Natural killer cell (primary cell): ENCODE data around the gene ZNF76. TPM values are rescaled to one million over a fixed set of nuclear protein-coding genes. Genes with fewer than 3 reads are reported as not detected.

Experiments
- ATAC-seq, 3 donors: fragments of 150-1000 bp in 2 of 3; fragments of 200-7000 bp in 1 of 3; cut with Tn5 transposase; 1 replicate in 1 of 3; 2 replicates in 2 of 3; pipeline ENCODE4 v1.10.0; 2021; ENCODE audit warnings: mild to moderate bottlenecking in 2 of 3, moderate library complexity in 2 of 3
- DNase-seq, 2 donors: peaks; one replicate each; pipeline versions ENCODE4 v3.0.0 to v3.0.0-alpha.2; 2013 to 2021; ENCODE audit warnings: mixed read lengths in 1 of 2
- H3K27ac ChIP-seq: one replicate; pipeline ENCODE4 v1.5.1; 2013; ENCODE audit warnings: mild to moderate bottlenecking, low read length
- H3K27me3 ChIP-seq: one replicate; pipeline ENCODE4 v1.6.1; 2013; ENCODE audit warnings: low read length; ENCODE audit not compliant: control insufficient read depth, insufficient read depth
- H3K36me3 ChIP-seq: one replicate; pipeline ENCODE4 v1.6.1; 2013; ENCODE audit warnings: low read length; ENCODE audit not compliant: control insufficient read depth, insufficient read depth
- H3K4me1 ChIP-seq: one replicate; pipeline ENCODE4 v1.6.1; 2013; ENCODE audit warnings: low read length; ENCODE audit not compliant: control insufficient read depth, insufficient read depth
- H3K4me3 ChIP-seq: one replicate; pipeline ENCODE4 v1.5.1; 2013; ENCODE audit warnings: low read length
- H3K9me3 ChIP-seq: one replicate; pipeline ENCODE4 v1.6.1; 2013; ENCODE audit warnings: low read length; ENCODE audit not compliant: control insufficient read depth, insufficient read depth
- H3K27ac Mint-ChIP-seq, 2 donors: one replicate each; pipeline ENCODE4 v1.8.0; 2022; ENCODE audit warnings: mild to moderate bottlenecking in 2 of 2, mixed read lengths in 2 of 2, moderate library complexity in 1 of 2
- H3K27me3 Mint-ChIP-seq, 2 donors: one replicate each; pipeline ENCODE4 v1.8.0; 2022; ENCODE audit warnings: low read depth in 2 of 2, mixed read lengths in 2 of 2
- H3K36me3 Mint-ChIP-seq: one replicate; pipeline ENCODE4 v1.8.0; 2022; ENCODE audit warnings: mixed read lengths
- H3K4me1 Mint-ChIP-seq, 2 donors: one replicate each; pipeline ENCODE4 v1.8.0; 2022; ENCODE audit warnings: mixed read lengths in 2 of 2
- H3K4me3 Mint-ChIP-seq: one replicate; pipeline ENCODE4 v1.8.0; 2022; ENCODE audit warnings: mild to moderate bottlenecking, moderate library complexity, mixed read lengths
- H3K9me3 Mint-ChIP-seq, 2 donors: one replicate each; pipeline ENCODE4 v1.8.0; 2022; ENCODE audit warnings: mixed read lengths in 2 of 2
- WGBS: methylation state at CpG from one replicate; pipeline ENCODE4 v1.1.7; 2013; ENCODE audit warnings: missing lambda C conversion rate; ENCODE audit not compliant: insufficient coverage; 5-methylcytosine and 5-hydroxymethylcytosine counted together
- intact Hi-C: fragments of 100-400 bp; cut with micrococcal nuclease; formaldehyde crosslinking; loops from one replicate; pipeline ENCODE4 v1.14.2; 2022
- total RNA-seq, 4 donors: library from RNA; stranded (reverse); fragments of 120-200 nt in 1 of 4; gene quantifications; one replicate each; pipeline versions ENCODE4 v1.2.3 to v1.2.4, GENCODE V29; 2013 to 2022
- TF ChIP-seq, protein P1 (sequence below): fragments of 200-600 bp; IDR thresholded peaks from one replicate; pipeline ENCODE4 v1.8.0; 2022; ENCODE audit warnings: antibody characterized with exemption

The ZNF76 gene
- 10 to 100 TPM; 62.7 to 81.6 (median 64.6) TPM for total RNA-seq
- total RNA-seq (2013), result 36.9 TPM

DNA sequence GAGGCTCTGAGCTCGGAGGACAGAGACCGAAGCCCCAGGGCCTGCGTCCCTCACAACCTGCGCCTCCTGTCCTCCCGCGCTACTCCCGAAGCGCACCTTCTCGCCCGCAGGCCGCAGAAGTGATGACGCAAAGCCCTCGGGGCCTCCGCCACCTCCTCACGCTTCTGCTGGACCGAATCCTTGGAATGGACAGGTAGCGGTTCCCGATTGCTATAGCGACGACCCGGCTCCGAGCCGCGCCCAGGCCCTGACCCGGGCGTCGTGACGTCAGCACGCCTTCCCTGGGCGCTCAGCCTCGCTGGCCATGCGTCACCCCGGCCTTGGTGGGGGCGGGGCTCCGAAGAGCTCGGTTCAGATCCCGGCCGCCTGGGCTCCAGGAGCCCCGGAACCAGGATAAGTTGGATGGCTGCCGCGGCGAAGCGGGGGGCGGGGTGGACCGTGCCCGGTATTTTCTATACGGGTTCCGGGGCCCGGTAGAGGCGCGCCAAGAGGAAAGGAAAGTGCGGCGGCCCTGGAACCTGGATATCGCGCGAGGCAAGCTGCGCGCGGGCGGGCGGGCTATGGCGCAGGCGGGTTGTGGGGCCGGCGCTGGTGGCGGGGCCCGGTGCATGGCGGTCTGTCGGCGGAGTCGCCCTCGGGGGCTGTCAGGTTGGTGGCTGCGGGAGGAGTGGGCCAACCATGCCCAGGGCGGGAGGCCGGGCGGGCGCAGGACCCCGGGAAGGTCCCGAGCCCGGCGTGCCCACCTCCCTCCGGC is at the start of gene ZNF76:
Gene ZNF76, plus strand, starts transcription at position 542 of the 754 bp plus-strand sequence. CDS start 21,417 bp downstream, outside the sequence.
- peak; percentile 68 to 90 (median 74) for ATAC-seq
- Histone ChIP-seq H3K36me3 (no peaks in the 10 kb centered on the region), H3K27me3 (no peaks in the 10 kb centered on the region), H3K27ac (peak within 1 kb of the TSS; percentile 94), H3K4me3 (peak within 1 kb of the TSS; percentile 80), H3K9me3 (no peaks in the 10 kb centered on the region), H3K4me1 (peaks cover 19% of the 10 kb centered on the region)
- Mint-ChIP-seq H3K27ac (peak within 1 kb of the TSS; percentile 92 to 97), H3K9me3 (no peaks in the 10 kb centered on the region), H3K4me1 (peaks cover 46 to 59% of the 10 kb centered on the region in 2 donors), H3K27me3 (no peaks in the 10 kb centered on the region), H3K4me3 (peak within 1 kb of the TSS; percentile 94), H3K36me3 (no peaks in the 10 kb centered on the region)
- WGBS, result under 1% methylated on average over 82 of the region's 82 CpGs
- TF ChIP-seq, protein P1, sequence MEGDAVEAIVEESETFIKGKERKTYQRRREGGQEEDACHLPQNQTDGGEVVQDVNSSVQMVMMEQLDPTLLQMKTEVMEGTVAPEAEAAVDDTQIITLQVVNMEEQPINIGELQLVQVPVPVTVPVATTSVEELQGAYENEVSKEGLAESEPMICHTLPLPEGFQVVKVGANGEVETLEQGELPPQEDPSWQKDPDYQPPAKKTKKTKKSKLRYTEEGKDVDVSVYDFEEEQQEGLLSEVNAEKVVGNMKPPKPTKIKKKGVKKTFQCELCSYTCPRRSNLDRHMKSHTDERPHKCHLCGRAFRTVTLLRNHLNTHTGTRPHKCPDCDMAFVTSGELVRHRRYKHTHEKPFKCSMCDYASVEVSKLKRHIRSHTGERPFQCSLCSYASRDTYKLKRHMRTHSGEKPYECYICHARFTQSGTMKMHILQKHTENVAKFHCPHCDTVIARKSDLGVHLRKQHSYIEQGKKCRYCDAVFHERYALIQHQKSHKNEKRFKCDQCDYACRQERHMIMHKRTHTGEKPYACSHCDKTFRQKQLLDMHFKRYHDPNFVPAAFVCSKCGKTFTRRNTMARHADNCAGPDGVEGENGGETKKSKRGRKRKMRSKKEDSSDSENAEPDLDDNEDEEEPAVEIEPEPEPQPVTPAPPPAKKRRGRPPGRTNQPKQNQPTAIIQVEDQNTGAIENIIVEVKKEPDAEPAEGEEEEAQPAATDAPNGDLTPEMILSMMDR, result no peak
- intact Hi-C loops, result no loop called here
- DNase-seq, result peak; percentile 92 to 97

- Histone ChIP-seq H3K27me3 (peaks cover 30% of the 10 kb centered on the region), H3K27ac (no peak overlapping the region), H3K36me3 (no peaks in the 10 kb centered on the region), H3K9me3 (no peaks in the 10 kb centered on the region), H3K4me3 (no peak overlapping the region), H3K4me1 (peaks cover 13% of the 10 kb centered on the region)
- Mint-ChIP-seq H3K9me3 (no peaks in the 10 kb centered on the region), H3K27me3 (peaks cover 59 to 78% of the 10 kb centered on the region in 2 donors), H3K4me1 (peaks cover 5 to 13% of the 10 kb centered on the region in 2 donors), H3K36me3 (no peaks in the 10 kb centered on the region), H3K27ac (no peak overlapping the region), H3K4me3 (peak overlapping the region; percentile 80)
- ATAC-seq, result no peak
- WGBS, result 21% methylated on average over 51 of the region's 51 CpGs
- intact Hi-C loops, result no loop called here
- no peak for DNase-seq
- TF ChIP-seq, protein P1, result no peak
Observed at GRCh38 chr6:35213298-35213791, 46.2 kb upstream of the ZNF76 start.

DNA sequence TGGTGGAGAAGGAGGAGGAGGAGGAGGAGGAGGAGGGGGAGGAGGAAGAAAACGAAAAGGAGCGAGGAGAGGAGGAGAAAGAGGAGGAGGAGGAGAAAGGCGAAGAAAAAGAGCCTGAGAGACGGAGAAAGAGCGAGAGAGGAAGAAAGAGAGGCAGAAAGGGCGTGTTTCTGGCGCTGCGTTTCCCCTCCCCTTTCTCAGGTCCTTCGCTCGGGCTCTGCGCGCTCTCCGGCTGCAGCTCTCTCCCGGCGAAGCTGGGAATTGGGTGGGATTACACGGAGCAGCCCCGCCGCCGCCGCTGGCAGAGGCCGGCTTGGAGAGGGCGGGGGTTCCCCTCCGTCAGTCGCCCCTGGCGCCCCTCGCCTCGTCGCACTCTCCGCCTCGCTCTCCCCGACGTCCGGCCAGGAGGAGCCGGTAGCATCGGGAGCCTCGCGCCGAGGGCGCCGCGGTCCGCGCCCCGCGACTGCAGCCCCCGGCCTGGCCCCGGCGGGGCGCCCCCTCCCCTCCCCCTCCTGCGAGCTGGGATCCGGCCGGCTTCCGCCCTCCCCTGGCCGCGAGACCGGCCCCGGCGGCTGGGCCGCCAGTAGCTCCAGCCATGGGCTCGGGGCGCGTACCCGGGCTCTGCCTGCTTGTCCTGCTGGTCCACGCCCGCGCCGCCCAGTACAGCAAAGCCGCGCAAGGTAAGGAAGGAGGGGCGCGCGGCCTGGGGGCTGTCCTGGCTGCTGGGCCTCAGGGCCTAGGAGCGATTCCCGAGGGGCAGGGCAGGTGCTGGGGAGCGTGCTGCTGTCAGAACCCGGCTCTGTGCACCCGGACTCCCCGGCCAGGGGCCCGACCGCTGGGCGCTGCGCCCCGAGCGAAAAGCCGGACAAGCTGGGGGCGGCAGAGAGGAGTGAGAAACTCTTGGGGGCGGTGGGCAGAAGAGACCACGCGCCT is 45.4 kb upstream of the ZNF76 start, which contains the start of gene SCUBE3:
Gene SCUBE3, plus strand, starts transcription at position 133 of the 933 bp plus-strand sequence. Its CDS starts 463 bp downstream, at position 596.
- ATAC-seq (peak in 2 of 3 donors; percentile 29 to 50), DNase-seq (peak in 1 of 2 donors; percentile 41)
- peaks cover 13% of the 10 kb centered on the region for H3K4me1 ChIP-seq
- intact Hi-C loops, result no loop called here
- Mint-ChIP-seq H3K4me1 (peaks cover 5 to 13% of the 10 kb centered on the region in 2 donors), H3K9me3 (no peaks in the 10 kb centered on the region), H3K27me3 (peaks cover 53 to 72% of the 10 kb centered on the region in 2 donors), H3K36me3 (no peaks in the 10 kb centered on the region), H3K4me3 (peak within 1 kb of the TSS; percentile 80), H3K27ac (no peak within 1 kb of the TSS)
- no peak within 1 kb of the TSS for H3K27ac ChIP-seq
- WGBS, result 2% methylated on average over 89 of the region's 89 CpGs
- peaks cover 30% of the 10 kb centered on the region for H3K27me3 ChIP-seq
- no peaks in the 10 kb centered on the region for H3K9me3 ChIP-seq
- peak within 1 kb of the TSS; percentile 20 for H3K4me3 ChIP-seq
- no peaks in the 10 kb centered on the region for H3K36me3 ChIP-seq
- TF ChIP-seq, protein P1, result no peak
